22Rv1 (cell line): ENCODE results near the gene ANKS1B.

ENCODE experiments used
- ZFX ChIP-seq: fragments of 450-650 bp; IDR thresholded peaks from 2 replicates; pipeline ENCODE4 v1.6.1; 2017; ENCODE audit warnings: antibody characterized with exemption, borderline replicate concordance
- TF ChIP-seq, protein P1 (sequence below): fragments of 450-650 bp; IDR thresholded peaks from 2 replicates; pipeline ENCODE4 v1.5.1; 2017; ENCODE audit warnings: mild to moderate bottlenecking

DNA sequence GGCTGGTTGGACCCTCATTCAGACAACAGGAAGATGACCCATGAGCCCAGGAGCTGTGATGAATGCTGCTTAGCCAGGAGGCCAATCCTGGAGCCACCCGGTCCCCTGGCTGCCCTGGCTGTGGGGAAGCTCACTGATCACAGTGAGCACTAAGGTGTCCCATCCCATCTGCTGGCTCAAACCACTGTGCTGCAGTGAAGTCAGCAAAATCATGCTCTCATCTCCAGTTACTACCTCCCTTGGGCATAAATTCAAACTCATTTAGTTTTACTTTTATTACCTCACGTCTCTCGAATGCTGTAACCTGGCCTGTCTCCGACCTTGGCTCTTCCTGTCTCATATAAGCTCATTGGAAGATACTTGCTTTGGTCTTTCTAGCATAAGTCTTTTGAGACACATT lies 1227.3 kb downstream of the ANKS1B start:
- TF ChIP-seq, protein P1, sequence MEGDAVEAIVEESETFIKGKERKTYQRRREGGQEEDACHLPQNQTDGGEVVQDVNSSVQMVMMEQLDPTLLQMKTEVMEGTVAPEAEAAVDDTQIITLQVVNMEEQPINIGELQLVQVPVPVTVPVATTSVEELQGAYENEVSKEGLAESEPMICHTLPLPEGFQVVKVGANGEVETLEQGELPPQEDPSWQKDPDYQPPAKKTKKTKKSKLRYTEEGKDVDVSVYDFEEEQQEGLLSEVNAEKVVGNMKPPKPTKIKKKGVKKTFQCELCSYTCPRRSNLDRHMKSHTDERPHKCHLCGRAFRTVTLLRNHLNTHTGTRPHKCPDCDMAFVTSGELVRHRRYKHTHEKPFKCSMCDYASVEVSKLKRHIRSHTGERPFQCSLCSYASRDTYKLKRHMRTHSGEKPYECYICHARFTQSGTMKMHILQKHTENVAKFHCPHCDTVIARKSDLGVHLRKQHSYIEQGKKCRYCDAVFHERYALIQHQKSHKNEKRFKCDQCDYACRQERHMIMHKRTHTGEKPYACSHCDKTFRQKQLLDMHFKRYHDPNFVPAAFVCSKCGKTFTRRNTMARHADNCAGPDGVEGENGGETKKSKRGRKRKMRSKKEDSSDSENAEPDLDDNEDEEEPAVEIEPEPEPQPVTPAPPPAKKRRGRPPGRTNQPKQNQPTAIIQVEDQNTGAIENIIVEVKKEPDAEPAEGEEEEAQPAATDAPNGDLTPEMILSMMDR: no peak
- no peak for TF ChIP-seq ZFX
